ENCODE results near the gene UBE2K. TPM values are rescaled to one million over a fixed set of nuclear protein-coding genes. Genes with fewer than 3 reads are reported as not detected.
A peak's percentile ranks its signal among the peaks of the same experiment; 100 is the strongest.
"Not testable (repeated sequence)": the region's sequence is repeated elsewhere in the genome, so short reads cannot be mapped to it uniquely, and the experiment has no call there.

Gene UBE2K
- polyA plus RNA-seq, 1 donor: 105 TPM

- not testable (repeated sequence) for DNase-seq
Measured at GRCh38 chr4:39792976-39793375, 95.0 kb downstream of the UBE2K start.

GRCh38 chr4:39802005-39802404 lies 104.1 kb downstream of the UBE2K start:
- DNase-seq: no peak

GRCh38 chr4:39808231-39808749 lies 110.4 kb downstream of the UBE2K start:
- DNase-seq: no peak

GRCh38 chr4:39812500-39812899 lies 114.6 kb downstream of the UBE2K start:
- DNase-seq: no peak

- not testable (repeated sequence) for DNase-seq
Measured at GRCh38 chr4:39813033-39813432, 115.1 kb downstream of the UBE2K start.

GRCh38 chr4:39813761-39814160 lies 115.8 kb downstream of the UBE2K start:
- not testable (repeated sequence) for DNase-seq

GRCh38 chr4:39814403-39815185 lies 116.7 kb downstream of the UBE2K start:
- no peak for DNase-seq

- DNase-seq: no peak
Measured at GRCh38 chr4:39818646-39819045, 120.7 kb downstream of the UBE2K start.

GRCh38 chr4:39820186-39820585 lies 122.2 kb downstream of the UBE2K start:
- DNase-seq: peak; percentile 13

- no peak for DNase-seq
Measured at GRCh38 chr4:39821951-39822350, 124.0 kb downstream of the UBE2K start.

GRCh38 chr4:39822662-39823061 lies 124.7 kb downstream of the UBE2K start:
- DNase-seq: no peak

- DNase-seq: no peak
Measured at GRCh38 chr4:39823191-39823590, 125.3 kb downstream of the UBE2K start.

GRCh38 chr4:39825090-39825489 lies 127.2 kb downstream of the UBE2K start:
- peak; percentile 12 for DNase-seq

- DNase-seq: no peak
Measured at GRCh38 chr4:39825741-39826231, 127.8 kb downstream of the UBE2K start.

Other genes starting within 250 kb of the UBE2K start
- 562 TPM for gene RPL9, start 239.2 kb upstream of the UBE2K start, polyA plus RNA-seq (ENCODE audit: insufficient read length)
- gene LIAS, start 239.1 kb upstream of the UBE2K start, polyA plus RNA-seq (ENCODE audit: insufficient read length): 38.6 TPM
- gene UGDH, start 170.7 kb upstream of the UBE2K start, polyA plus RNA-seq (ENCODE audit: insufficient read length): 117 TPM
- 55.9 TPM for gene SMIM14, start 59.3 kb upstream of the UBE2K start, polyA plus RNA-seq (ENCODE audit: insufficient read length)